ENCODE results near the gene ANGPT4.
A peak's percentile ranks its signal among the peaks of the same experiment; 100 is the strongest.

ANGPT4 gene

DNA sequence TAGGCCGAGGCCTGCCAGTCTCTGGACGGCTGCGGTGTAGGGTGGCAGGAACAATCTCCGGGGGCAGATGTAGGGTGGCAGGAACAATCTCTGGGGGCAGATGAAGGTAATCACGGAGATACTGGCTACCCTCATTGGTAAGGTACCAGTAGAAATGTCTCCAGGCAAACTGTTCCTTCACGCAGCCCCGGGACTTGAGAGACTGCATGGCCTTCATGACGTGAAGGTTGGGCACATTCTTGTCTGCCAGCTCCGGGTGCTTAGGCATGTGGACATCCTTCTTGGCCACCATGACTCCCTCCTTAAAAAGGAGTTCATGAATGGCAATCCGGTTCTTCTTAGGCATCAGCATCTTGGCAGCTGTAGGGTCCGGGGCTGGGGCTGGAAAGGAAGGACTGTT lies 76.5 kb downstream of the ANGPT4 start:
- no peak overlapping the region for H3K27ac ChIP-seq
- H3K27me3 ChIP-seq (replicated peaks) = no peaks in the 10 kb centered on the region
- DNase-seq = no peak
- TF ChIP-seq, protein P1, sequence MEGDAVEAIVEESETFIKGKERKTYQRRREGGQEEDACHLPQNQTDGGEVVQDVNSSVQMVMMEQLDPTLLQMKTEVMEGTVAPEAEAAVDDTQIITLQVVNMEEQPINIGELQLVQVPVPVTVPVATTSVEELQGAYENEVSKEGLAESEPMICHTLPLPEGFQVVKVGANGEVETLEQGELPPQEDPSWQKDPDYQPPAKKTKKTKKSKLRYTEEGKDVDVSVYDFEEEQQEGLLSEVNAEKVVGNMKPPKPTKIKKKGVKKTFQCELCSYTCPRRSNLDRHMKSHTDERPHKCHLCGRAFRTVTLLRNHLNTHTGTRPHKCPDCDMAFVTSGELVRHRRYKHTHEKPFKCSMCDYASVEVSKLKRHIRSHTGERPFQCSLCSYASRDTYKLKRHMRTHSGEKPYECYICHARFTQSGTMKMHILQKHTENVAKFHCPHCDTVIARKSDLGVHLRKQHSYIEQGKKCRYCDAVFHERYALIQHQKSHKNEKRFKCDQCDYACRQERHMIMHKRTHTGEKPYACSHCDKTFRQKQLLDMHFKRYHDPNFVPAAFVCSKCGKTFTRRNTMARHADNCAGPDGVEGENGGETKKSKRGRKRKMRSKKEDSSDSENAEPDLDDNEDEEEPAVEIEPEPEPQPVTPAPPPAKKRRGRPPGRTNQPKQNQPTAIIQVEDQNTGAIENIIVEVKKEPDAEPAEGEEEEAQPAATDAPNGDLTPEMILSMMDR (IDR thresholded peaks at IDR 0.05; ENCODE audit: low read depth, low read length, missing control alignments) = no peak
- in situ Hi-C loops (cut with HindIII; ENCODE audit: low pct_ligation_motif_present, low sequenced_read_pairs) = no loop called here
- H3K36me3 ChIP-seq (replicated peaks) = no peaks in the 10 kb centered on the region
- H3K4me3 ChIP-seq (ENCODE audit: low read depth, low read length) = no peak overlapping the region

DNA sequence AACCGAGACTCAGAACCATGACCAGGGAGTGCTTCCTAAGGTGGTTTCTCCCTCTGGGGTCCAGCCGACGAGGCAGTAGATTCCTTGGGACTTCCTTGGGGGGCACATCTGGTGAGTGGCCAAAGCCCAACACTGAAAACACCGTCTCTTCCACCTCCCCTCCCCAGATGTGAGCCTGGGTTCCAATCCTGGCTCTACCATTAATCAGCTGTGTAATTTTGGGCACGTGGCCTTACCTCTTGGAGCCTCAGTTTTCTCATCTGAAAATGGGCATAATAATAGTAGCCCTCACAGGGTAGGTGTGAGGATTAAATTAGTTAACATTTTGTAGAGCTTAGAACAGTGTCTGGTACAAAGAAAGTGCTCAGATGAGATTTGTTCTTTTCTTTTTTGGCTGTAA lies 77.1 kb downstream of the ANGPT4 start:
- Histone ChIP-seq H3K27ac (no peak overlapping the region), H3K27me3 (replicated peaks) (no peaks in the 10 kb centered on the region), H3K4me3 (ENCODE audit: low read depth, low read length) (no peak overlapping the region), H3K36me3 (replicated peaks) (no peaks in the 10 kb centered on the region)
- in situ Hi-C loops (cut with HindIII; ENCODE audit: low pct_ligation_motif_present, low sequenced_read_pairs) = no loop called here
- DNase-seq = no peak
- TF ChIP-seq, protein P1 (IDR thresholded peaks at IDR 0.05; ENCODE audit: low read depth, low read length, missing control alignments) = no peak

DNA sequence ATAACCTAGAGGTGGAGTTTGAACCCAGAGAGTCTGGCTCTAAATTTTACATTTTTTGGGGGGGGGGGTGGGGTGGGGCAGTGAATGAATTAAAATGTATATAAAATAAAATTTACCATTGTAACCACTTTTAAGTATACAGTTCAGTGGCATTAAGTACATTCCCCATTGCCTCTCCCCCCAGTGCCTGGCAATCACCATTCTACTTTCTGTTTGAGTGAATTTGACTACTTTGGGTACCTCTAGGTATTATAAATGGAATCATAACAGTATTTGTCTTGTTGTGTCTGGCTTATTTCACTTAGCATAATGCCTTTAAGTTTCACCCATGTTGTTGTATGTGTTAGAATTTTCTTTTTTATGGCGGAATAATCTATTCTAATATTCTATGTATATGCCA lies 79.9 kb downstream of the ANGPT4 start:
- in situ Hi-C loops (cut with HindIII; ENCODE audit: low pct_ligation_motif_present, low sequenced_read_pairs) = no loop called here
- H3K27ac ChIP-seq = no peak overlapping the region
- H3K27me3 ChIP-seq (replicated peaks) = no peaks in the 10 kb centered on the region
- no peak for DNase-seq
- no peaks in the 10 kb centered on the region for H3K36me3 ChIP-seq (replicated peaks)
- TF ChIP-seq, protein P1 (IDR thresholded peaks at IDR 0.05; ENCODE audit: low read depth, low read length, missing control alignments) = no peak
- no peak overlapping the region for H3K4me3 ChIP-seq (ENCODE audit: low read depth, low read length)

DNA sequence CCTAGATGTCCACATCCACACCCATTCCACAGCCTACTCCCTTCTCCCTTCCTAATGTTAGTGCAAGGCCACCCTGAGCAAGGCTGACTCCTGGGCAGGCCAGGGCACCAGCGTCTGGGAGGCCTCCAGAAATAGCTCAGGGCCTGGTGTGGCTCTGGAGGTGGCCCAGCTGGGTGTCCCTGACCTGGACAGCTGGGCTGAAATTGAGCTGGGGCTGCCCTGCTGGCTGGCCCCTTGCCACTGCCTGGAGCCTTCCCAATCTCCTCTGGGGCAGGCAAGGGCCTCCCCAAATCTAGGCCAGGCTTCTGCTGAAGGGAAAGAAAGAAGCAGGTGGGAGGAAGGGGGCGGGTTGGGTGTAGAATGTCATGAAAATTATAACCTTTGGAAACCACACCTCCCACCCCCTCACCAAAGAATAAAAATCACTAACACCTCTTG lies 80.5 kb downstream of the ANGPT4 start:
- in situ Hi-C loops (cut with HindIII; ENCODE audit: low pct_ligation_motif_present, low sequenced_read_pairs) = no loop called here
- Histone ChIP-seq H3K27me3 (replicated peaks) (no peaks in the 10 kb centered on the region), H3K4me3 (ENCODE audit: low read depth, low read length) (no peak overlapping the region), H3K36me3 (replicated peaks) (no peaks in the 10 kb centered on the region), H3K27ac (no peak overlapping the region)
- no peak for DNase-seq
- TF ChIP-seq, protein P1 (IDR thresholded peaks at IDR 0.05; ENCODE audit: low read depth, low read length, missing control alignments) = no peak

DNA sequence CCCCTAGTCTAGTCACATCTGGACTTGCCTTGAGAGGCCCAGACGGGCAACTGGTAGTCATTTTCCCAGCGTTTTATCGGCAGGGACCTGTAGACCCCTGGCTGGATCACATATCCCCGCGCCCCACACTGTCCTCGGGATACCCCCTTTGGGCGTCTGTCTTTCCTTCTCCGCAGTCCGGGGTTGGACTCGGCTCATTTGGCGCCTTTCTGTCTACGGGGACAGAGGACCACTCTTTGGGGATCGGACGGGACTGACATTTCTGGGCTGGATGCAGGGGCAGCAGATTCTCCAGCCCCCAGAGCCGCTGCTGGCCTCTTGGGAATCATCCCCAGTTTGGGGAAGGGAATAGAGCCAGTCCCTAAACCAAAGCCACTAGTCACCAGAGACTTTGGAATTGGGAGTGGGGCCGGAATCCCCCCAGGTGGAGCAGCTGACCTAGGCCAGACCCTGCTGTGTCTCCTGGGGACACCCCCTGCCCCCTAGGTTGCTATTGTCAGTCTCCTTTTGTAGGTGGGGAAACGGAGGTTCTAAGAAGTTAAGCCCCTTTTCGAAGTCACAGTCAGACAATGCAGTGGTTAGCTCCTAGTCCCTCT lies 81.9 kb downstream of the ANGPT4 start:
- Histone ChIP-seq H3K27me3 (replicated peaks) (no peaks in the 10 kb centered on the region), H3K27ac (no peak overlapping the region), H3K4me3 (ENCODE audit: low read depth, low read length) (peak overlapping the region; percentile 82), H3K36me3 (replicated peaks) (no peaks in the 10 kb centered on the region)
- DNase-seq = no peak
- TF ChIP-seq, protein P1 (IDR thresholded peaks at IDR 0.05; ENCODE audit: low read depth, low read length, missing control alignments) = no peak
- in situ Hi-C loops (cut with HindIII; ENCODE audit: low pct_ligation_motif_present, low sequenced_read_pairs) = no loop called here
